Common myeloid progenitor, CD34-positive (primary cell): ENCODE measurements around the gene DOLPP1.

Experiments
- CTCF ChIA-PET: fragments of 350-600 bp; sonication (Branson Sonifier 250); formaldehyde crosslinking; loops from one replicate; lab custom pipeline; 2021; ENCODE audit warnings: antibody characterized with exemption; lab: Charles Lee
- POLR2A ChIA-PET: fragments of 350-600 bp; sonication (Branson Sonifier 250); formaldehyde crosslinking; loops from one replicate; lab custom pipeline; 2021; ENCODE audit warnings: antibody characterized with exemption; lab: Charles Lee
- DNase-seq, 3 donors: peaks; one replicate each; pipeline versions ENCODE4 v3.0.0 to v3.0.0-alpha.2; 2013
- H3K27ac ChIP-seq, 2 experiments: 1 replicate in 1 of 2; 2 replicates in 1 of 2; pipeline ENCODE4 v1.7.0; 2013; ENCODE audit warnings: inconsistent platforms in 2 of 2, low read length in 2 of 2, mild to moderate bottlenecking in 2 of 2, low read depth in 1 of 2, moderate library complexity in 1 of 2; ENCODE audit not compliant: severe bottlenecking in 2 of 2, insufficient read depth in 1 of 2, poor library complexity in 1 of 2
- H3K27me3 ChIP-seq, 5 experiments: replicated peaks in 2 of 5; 1 replicate in 3 of 5; 2 replicates in 2 of 5; pipeline versions ENCODE4 v1.6.1 to v1.7.0; 2013; ENCODE audit warnings: low read length in 4 of 5, mild to moderate bottlenecking in 2 of 5, moderate library complexity in 2 of 5, inconsistent platforms in 1 of 5; ENCODE audit not compliant: insufficient read depth in 5 of 5, control insufficient read depth in 4 of 5
- H3K36me3 ChIP-seq, 4 experiments: 1 replicate in 2 of 4; 2 replicates in 2 of 4; pipeline versions ENCODE4 v1.6.1 to v1.7.0; 2013; ENCODE audit warnings: low read length in 3 of 4, control low read depth in 1 of 4, mild to moderate bottlenecking in 1 of 4; ENCODE audit not compliant: control insufficient read depth in 4 of 4, insufficient read depth in 4 of 4
- H3K4me1 ChIP-seq, 4 experiments: 1 replicate in 3 of 4; 2 replicates in 1 of 4; pipeline versions ENCODE4 v1.6.1 to v1.7.1; 2013; ENCODE audit warnings: low read length in 3 of 4, mild to moderate bottlenecking in 3 of 4, control low read depth in 1 of 4, inconsistent platforms in 1 of 4, moderate library complexity in 1 of 4; ENCODE audit not compliant: control insufficient read depth in 4 of 4, insufficient read depth in 4 of 4; ENCODE audit errors: control extremely low read depth in 1 of 4
- H3K4me3 ChIP-seq, 7 experiments: 1 replicate in 4 of 7; 2 replicates in 3 of 7; pipeline versions ENCODE4 v1.5.1 to v1.7.0; 2013; ENCODE audit warnings: mild to moderate bottlenecking in 7 of 7, low read length in 6 of 7, moderate library complexity in 6 of 7, inconsistent platforms in 2 of 7, low read depth in 2 of 7, control low read depth in 1 of 7; ENCODE audit not compliant: insufficient read depth in 4 of 7, control insufficient read depth in 1 of 7; ENCODE audit errors: extremely low read depth in 1 of 7
- H3K9me3 ChIP-seq, 5 experiments: 1 replicate in 4 of 5; 2 replicates in 1 of 5; pipeline versions ENCODE4 v1.6.1 to v1.7.1; 2013; ENCODE audit warnings: low read length in 4 of 5, mild to moderate bottlenecking in 2 of 5, inconsistent platforms in 1 of 5, low read depth in 1 of 5, moderate library complexity in 1 of 5; ENCODE audit not compliant: control insufficient read depth in 4 of 5, insufficient read depth in 2 of 5; ENCODE audit errors: control extremely low read depth in 1 of 5
- WGBS: methylation state at CpG from one replicate; pipeline ENCODE4 v1.1.5; 2013; ENCODE audit not compliant: insufficient coverage; 5-methylcytosine and 5-hydroxymethylcytosine counted together

Gene DOLPP1

GRCh38 chr9:129053020-129053419 lies 27.9 kb upstream of the DOLPP1 start:
- H3K27ac ChIP-seq, result no peak overlapping the region
- DNase-seq, result no peak
- 100% methylated on average over 4 of the region's 6 CpGs for WGBS
- CTCF ChIA-PET, result no interaction called here
- H3K36me3 ChIP-seq, result peaks cover 19 to 49% (median 34%) of the 10 kb centered on the region in 4 experiments
- peaks cover 0 to 2% (median 0%) of the 10 kb centered on the region in 4 experiments for H3K4me1 ChIP-seq
- no peak overlapping the region for H3K4me3 ChIP-seq
- POLR2A ChIA-PET, result no interaction called here
- no peaks in the 10 kb centered on the region for H3K9me3 ChIP-seq
- H3K27me3 ChIP-seq, result no peaks in the 10 kb centered on the region

GRCh38 chr9:129054163-129054851 lies 26.6 kb upstream of the DOLPP1 start:
- H3K27me3 ChIP-seq, result no peaks in the 10 kb centered on the region
- H3K36me3 ChIP-seq, result peaks cover 10 to 40% (median 25%) of the 10 kb centered on the region in 4 experiments
- H3K9me3 ChIP-seq, result no peaks in the 10 kb centered on the region
- POLR2A ChIA-PET, result no interaction called here
- no peak overlapping the region for H3K4me3 ChIP-seq
- CTCF ChIA-PET, result no interaction called here
- 100% methylated on average over 5 of the region's 5 CpGs for WGBS
- DNase-seq, result no peak
- H3K27ac ChIP-seq, result no peak overlapping the region
- H3K4me1 ChIP-seq, result peaks cover 0 to 7% (median 2%) of the 10 kb centered on the region in 4 experiments

DNA sequence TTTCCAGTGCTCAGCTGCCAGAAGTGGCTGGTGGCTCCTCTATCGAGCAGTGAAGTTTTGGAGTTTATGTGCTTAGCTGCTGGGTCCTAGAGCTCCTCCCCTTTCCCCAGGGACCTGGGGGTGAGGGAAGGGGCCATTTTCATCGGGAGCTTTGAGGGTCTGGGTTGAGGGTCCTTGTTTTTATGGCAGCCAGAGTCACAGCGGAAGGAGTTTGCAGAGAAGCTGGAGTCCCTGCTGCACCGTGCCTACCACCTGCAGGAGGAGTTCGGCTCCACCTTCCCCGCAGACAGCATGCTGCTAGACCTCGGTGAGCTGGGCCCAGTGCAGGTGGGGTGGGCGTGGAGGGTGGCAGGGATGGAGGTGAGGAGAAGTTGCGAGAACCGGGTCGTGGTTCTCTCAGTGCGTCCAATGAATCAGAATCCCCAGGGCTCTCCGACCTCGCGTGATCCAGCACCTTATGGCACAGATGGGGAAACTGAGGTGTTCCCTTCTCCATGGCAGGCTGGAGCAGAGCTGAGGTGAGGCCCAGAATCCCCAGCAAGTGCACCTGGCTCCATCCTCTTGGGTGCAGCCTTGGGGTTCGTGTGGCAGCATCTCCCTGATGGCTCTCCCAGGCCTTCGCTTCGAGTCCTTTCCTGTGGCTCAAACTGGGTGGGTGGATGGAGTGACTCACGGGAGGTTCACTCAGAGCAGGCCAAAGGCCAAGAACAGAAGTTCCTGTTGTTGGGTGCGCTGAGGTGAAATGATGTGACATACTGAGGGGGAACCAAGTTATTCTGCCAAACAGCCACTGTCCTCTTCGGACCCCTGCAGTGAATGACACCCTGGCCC lies 21.7 kb upstream of the DOLPP1 start:
- ChIA-PET CTCF (interaction anchor here (1.0 kb wide), 1 partner anchor 8 kb away, joined by 3 read pairs; no protein-coding TSS in a partner anchor), POLR2A (no interaction called here)
- 95% methylated on average over 18 of the region's 21 CpGs for WGBS

DNA sequence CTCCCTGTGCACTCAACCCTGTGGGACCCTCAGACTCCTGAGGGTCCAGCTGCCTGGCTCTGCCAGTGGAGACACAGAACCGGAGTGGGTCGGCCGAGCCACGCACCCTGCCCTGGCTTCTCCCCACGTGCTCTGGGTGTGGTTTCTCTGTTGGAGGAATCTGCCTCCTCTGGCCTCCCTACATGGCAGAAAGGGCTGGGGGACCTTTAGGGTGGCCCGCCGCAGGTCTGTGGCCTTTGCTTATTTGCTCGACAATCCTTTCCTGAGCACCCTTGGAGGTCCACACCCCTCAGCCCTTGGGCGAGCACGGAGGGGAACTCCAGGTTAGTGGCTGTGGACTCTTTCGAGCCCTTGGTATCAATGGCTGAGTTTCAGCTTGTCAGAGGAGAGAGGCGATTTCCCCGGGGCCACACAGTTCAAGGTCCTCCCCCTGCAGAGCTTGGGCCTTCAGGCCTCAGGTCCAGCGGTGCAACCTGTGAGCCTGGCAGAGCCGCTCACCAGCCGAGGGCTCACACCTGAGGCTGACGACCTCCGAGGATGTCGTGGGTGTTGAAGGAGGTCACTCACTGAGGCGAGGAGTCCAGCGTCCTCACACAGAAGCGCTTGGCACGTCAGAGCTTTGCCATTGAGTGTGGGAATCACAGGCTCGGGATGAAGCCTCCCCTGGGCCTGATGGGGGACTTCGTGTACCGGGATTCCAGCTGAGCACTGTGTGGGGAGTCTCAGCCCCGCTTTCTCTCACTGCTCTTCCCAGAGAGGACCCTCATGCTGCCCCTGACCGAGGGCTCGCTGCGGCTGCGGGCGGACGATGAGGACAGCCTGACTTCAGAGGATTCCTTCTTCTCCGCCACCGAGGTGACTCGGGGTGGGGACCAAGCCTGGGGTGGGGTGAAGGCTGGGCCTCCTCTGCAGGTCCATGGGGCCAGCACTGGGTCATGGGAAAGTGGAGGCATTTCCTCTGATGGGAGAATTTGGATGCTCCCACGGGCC lies 20.8 kb upstream of the DOLPP1 start:
- ChIA-PET POLR2A (no interaction called here), CTCF (no interaction called here)
- no peak overlapping the region for H3K27ac ChIP-seq
- DNase-seq, result no peak
- no peaks in the 10 kb centered on the region for H3K9me3 ChIP-seq
- no peaks in the 10 kb centered on the region for H3K27me3 ChIP-seq
- H3K4me1 ChIP-seq, result peaks cover 0 to 7% (median 2%) of the 10 kb centered on the region in 4 experiments
- no peak overlapping the region for H3K4me3 ChIP-seq
- WGBS, result 98% methylated on average over 37 of the region's 37 CpGs
- H3K36me3 ChIP-seq, result peaks cover 8 to 60% (median 45%) of the 10 kb centered on the region in 4 experiments

More for the DNA sequence above, 21.7 kb upstream of the DOLPP1 start:
- Histone ChIP-seq H3K27ac (no peak overlapping the region), H3K4me3 (no peak overlapping the region), H3K9me3 (no peaks in the 10 kb centered on the region), H3K4me1 (peaks cover 0 to 7% (median 2%) of the 10 kb centered on the region in 4 experiments), H3K27me3 (no peaks in the 10 kb centered on the region), H3K36me3 (peaks cover 8 to 58% (median 43%) of the 10 kb centered on the region in 4 experiments)
- DNase-seq, result no peak

- WGBS, result 100% methylated on average over 3 of the region's 12 CpGs
- no peaks in the 10 kb centered on the region for H3K27me3 ChIP-seq
- H3K4me1 ChIP-seq, result peaks cover 0 to 7% (median 2%) of the 10 kb centered on the region in 4 experiments
- no peaks in the 10 kb centered on the region for H3K9me3 ChIP-seq
- H3K4me3 ChIP-seq, result no peak overlapping the region
- DNase-seq, result no peak
- no peak overlapping the region for H3K27ac ChIP-seq
- H3K36me3 ChIP-seq, result peaks cover 7 to 66% (median 50%) of the 10 kb centered on the region in 4 experiments
- CTCF ChIA-PET, result no interaction called here
- POLR2A ChIA-PET, result no interaction called here
These were observed 19.9 kb upstream of the DOLPP1 start for GRCh38 chr9:129060991-129061390.

DNA sequence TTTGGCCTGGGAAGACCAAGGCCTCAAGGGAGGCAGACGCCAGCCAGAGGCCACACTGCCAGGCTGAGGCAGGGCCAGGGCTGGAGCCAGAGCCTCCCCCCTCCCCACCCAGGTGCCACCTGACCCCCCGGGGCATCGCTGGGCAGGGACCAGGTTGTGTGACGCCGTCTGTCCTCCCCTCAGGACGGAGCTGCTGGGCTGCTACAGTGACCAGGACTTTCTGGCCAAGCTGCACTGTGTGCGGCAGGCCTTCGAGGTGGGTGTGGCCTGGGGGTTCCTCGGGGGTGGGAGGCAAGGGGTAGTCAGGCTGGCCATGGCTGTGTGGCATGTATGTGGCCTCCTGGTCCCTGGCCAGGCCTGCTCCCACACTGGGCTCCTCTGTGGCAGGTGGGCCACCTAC lies 17.9 kb upstream of the DOLPP1 start:
- no peaks in the 10 kb centered on the region for H3K27me3 ChIP-seq
- POLR2A ChIA-PET, result interaction anchor here (0.6 kb wide), 1 partner anchor 14 kb away, joined by 3 read pairs; no protein-coding TSS in a partner anchor
- 93% methylated on average over 6 of the region's 9 CpGs for WGBS
- no peak for DNase-seq
- H3K27ac ChIP-seq, result no peak overlapping the region
- peaks cover 0 to 14% (median 7%) of the 10 kb centered on the region in 4 experiments for H3K4me1 ChIP-seq
- CTCF ChIA-PET, result no interaction called here
- peaks cover 11 to 69% (median 60%) of the 10 kb centered on the region in 4 experiments for H3K36me3 ChIP-seq
- no peaks in the 10 kb centered on the region for H3K9me3 ChIP-seq
- no peak overlapping the region for H3K4me3 ChIP-seq
